Mesenchymal stem cell (in vitro differentiated cells and primary cell): ENCODE results near the gene MAP2K6.

ENCODE experiments used
- DNase-seq: peaks from one replicate; pipeline ENCODE4 v3.0.0-alpha.2; 2013
- H2AFZ ChIP-seq: one replicate; pipeline ENCODE4 v1.6.1; 2013; ENCODE audit warnings: low read depth, mild to moderate bottlenecking, control low read depth, inconsistent platforms, low read length, moderate library complexity
- H2AK5ac ChIP-seq: 2 replicates; pipeline ENCODE4 v1.6.1; 2013; ENCODE audit warnings: low read length, moderate library complexity, mild to moderate bottlenecking, inconsistent platforms; ENCODE audit not compliant: severe bottlenecking
- H2BK120ac ChIP-seq: one replicate; pipeline ENCODE4 v1.6.1; 2013; ENCODE audit warnings: low read depth, mild to moderate bottlenecking, inconsistent platforms, low read length, moderate library complexity
- H2BK12ac ChIP-seq, 2 experiments: one replicate each; pipeline ENCODE4 v1.6.1; 2013; ENCODE audit warnings: inconsistent platforms in 2 of 2, low read length in 2 of 2, mild to moderate bottlenecking in 2 of 2, moderate library complexity in 2 of 2, control low read depth in 1 of 2
- H2BK15ac ChIP-seq: one replicate; pipeline ENCODE4 v1.6.1; 2013; ENCODE audit warnings: mild to moderate bottlenecking, low read depth, inconsistent platforms; ENCODE audit not compliant: poor library complexity, severe bottlenecking
- H2BK5ac ChIP-seq: 2 replicates; pipeline ENCODE4 v1.6.1; 2013; ENCODE audit warnings: low read depth, mild to moderate bottlenecking, low read length, control low read depth, inconsistent platforms; ENCODE audit not compliant: poor library complexity, severe bottlenecking
- H3K14ac ChIP-seq, 2 experiments: one replicate each; pipeline ENCODE4 v1.6.1; 2013; ENCODE audit warnings: inconsistent platforms in 2 of 2, low read length in 2 of 2, control low read depth in 1 of 2, mild to moderate bottlenecking in 1 of 2, moderate library complexity in 1 of 2
- H3K18ac ChIP-seq, 2 experiments: one replicate each; pipeline ENCODE4 v1.6.1; 2013; ENCODE audit warnings: inconsistent platforms in 2 of 2, low read length in 2 of 2, control low read depth in 1 of 2, low read depth in 1 of 2, mild to moderate bottlenecking in 1 of 2
- H3K23ac ChIP-seq, 2 experiments: one replicate each; pipeline ENCODE4 v1.6.1; 2013; ENCODE audit warnings: inconsistent platforms in 2 of 2, low read length in 2 of 2, mild to moderate bottlenecking in 2 of 2, moderate library complexity in 2 of 2, control low read depth in 1 of 2
- H3K27ac ChIP-seq: 2 replicates; pipeline ENCODE4 v1.5.1; 2013; ENCODE audit warnings: mild to moderate bottlenecking, moderate library complexity, low read length, control low read depth, inconsistent platforms; ENCODE audit not compliant: poor library complexity, severe bottlenecking
- H3K27me3 ChIP-seq, 2 experiments: 2 replicates each; pipeline versions ENCODE4 v1.6.1 to v1.7.0; 2013; ENCODE audit warnings: low read length in 2 of 2, mild to moderate bottlenecking in 2 of 2, moderate library complexity in 2 of 2, control low read depth in 1 of 2, inconsistent platforms in 1 of 2; ENCODE audit not compliant: control insufficient read depth in 1 of 2, insufficient read depth in 1 of 2
- H3K36me3 ChIP-seq, 2 experiments: 2 replicates each; pipeline versions ENCODE4 v1.6.1 to v1.7.0; 2013; ENCODE audit warnings: low read length in 2 of 2, control low read depth in 1 of 2, inconsistent platforms in 1 of 2, low read depth in 1 of 2, mild to moderate bottlenecking in 1 of 2; ENCODE audit not compliant: insufficient read depth in 2 of 2, control insufficient read depth in 1 of 2
- H3K4ac ChIP-seq, 2 experiments: one replicate each; pipeline ENCODE4 v1.6.1; 2013; ENCODE audit warnings: inconsistent platforms in 2 of 2, low read length in 2 of 2, mild to moderate bottlenecking in 2 of 2, moderate library complexity in 2 of 2, control low read depth in 1 of 2, low read depth in 1 of 2
- H3K4me1 ChIP-seq: 2 replicates; pipeline ENCODE4 v1.6.1; 2013; ENCODE audit warnings: low read depth, low read length, control low read depth; ENCODE audit not compliant: control insufficient read depth, insufficient read depth
- H3K4me2 ChIP-seq: 2 replicates; pipeline ENCODE4 v1.6.1; 2013; ENCODE audit warnings: low read length, mild to moderate bottlenecking, inconsistent platforms; ENCODE audit not compliant: poor library complexity, severe bottlenecking
- H3K4me3 ChIP-seq, 2 experiments: 2 replicates each; pipeline versions ENCODE4 v1.5.1 to v1.7.0; 2013; ENCODE audit warnings: low read length in 2 of 2, mild to moderate bottlenecking in 2 of 2, control low read depth in 1 of 2, low read depth in 1 of 2; ENCODE audit not compliant: insufficient read depth in 1 of 2
- H3K79me1 ChIP-seq: replicated peaks from 2 replicates; pipeline ENCODE4 v1.6.1; 2013; ENCODE audit warnings: mild to moderate bottlenecking, control low read depth, low read length, inconsistent platforms; ENCODE audit not compliant: poor library complexity, severe bottlenecking
- H3K9ac ChIP-seq: 2 replicates; pipeline ENCODE4 v1.7.0; 2013; ENCODE audit warnings: mild to moderate bottlenecking, low read length, moderate library complexity
- H3K9me3 ChIP-seq: 2 replicates; pipeline ENCODE4 v1.7.0; 2013; ENCODE audit warnings: mild to moderate bottlenecking, low read length; ENCODE audit not compliant: control insufficient read depth
- H4K8ac ChIP-seq: one replicate; pipeline ENCODE4 v1.6.1; 2013; ENCODE audit warnings: inconsistent platforms, mild to moderate bottlenecking, low read length, moderate library complexity
- H4K91ac ChIP-seq: one replicate; pipeline ENCODE4 v1.6.1; 2013; ENCODE audit warnings: mild to moderate bottlenecking, low read length, inconsistent platforms
- WGBS: methylation state at CpG from one replicate; pipeline ENCODE4 v1.1.7; 2013; ENCODE audit warnings: mixed read lengths; 5-methylcytosine and 5-hydroxymethylcytosine counted together

The MAP2K6 gene

DNA sequence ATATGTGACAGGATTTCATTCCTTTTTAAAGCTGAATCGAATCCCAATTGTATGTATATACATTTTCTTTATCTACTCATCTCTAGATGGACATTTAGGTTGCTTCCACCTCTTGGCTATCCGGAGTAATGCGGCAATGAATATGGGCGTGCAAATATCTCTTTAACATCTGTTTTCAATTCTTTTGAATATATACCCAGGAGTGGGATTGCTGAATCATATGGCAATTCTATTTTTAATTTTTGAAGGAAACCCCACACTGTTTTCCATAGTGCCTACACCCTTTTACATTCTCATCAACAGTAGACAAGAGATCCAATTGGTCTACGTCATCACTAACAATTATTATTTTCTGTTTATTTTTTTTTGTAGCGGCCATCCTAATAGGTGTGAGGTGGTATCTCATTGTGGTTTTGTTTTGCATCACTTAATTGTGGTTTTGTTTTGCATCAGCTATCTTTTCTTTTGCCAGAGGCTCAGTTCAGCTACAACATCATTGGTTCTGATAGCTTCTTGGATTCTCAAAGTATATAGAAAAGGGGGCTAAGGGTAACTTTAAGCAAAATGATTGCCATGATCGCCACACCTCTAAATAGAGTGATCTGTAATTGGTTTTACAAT lies 25.6 kb upstream of the MAP2K6 start:
- H3K27me3 ChIP-seq: peaks cover 0 to 12% of the 10 kb centered on the region in 2 experiments
- H2BK5ac ChIP-seq: no peak overlapping the region
- no peak overlapping the region for H2BK120ac ChIP-seq
- 79% methylated on average over 3 of the region's 7 CpGs for WGBS
- no peak overlapping the region for H3K4ac ChIP-seq
- no peak overlapping the region for H3K4me2 ChIP-seq
- H3K27ac ChIP-seq: no peak overlapping the region
- H3K36me3 ChIP-seq: no peaks in the 10 kb centered on the region
- no peak overlapping the region for H4K8ac ChIP-seq
- H3K79me1 ChIP-seq: no peaks in the 10 kb centered on the region
- no peak overlapping the region for H3K14ac ChIP-seq
- no peak overlapping the region for H4K91ac ChIP-seq
- H3K4me1 ChIP-seq: no peaks in the 10 kb centered on the region
- H3K9me3 ChIP-seq: no peaks in the 10 kb centered on the region
- no peak overlapping the region for H2BK12ac ChIP-seq
- H2AK5ac ChIP-seq: no peak overlapping the region
- no peak overlapping the region for H2AFZ ChIP-seq
- no peak overlapping the region for H3K23ac ChIP-seq
- H2BK15ac ChIP-seq: no peak overlapping the region
- H3K9ac ChIP-seq: no peak overlapping the region
- H3K18ac ChIP-seq: no peak overlapping the region
- no peak overlapping the region for H3K4me3 ChIP-seq
- no peak for DNase-seq

DNA sequence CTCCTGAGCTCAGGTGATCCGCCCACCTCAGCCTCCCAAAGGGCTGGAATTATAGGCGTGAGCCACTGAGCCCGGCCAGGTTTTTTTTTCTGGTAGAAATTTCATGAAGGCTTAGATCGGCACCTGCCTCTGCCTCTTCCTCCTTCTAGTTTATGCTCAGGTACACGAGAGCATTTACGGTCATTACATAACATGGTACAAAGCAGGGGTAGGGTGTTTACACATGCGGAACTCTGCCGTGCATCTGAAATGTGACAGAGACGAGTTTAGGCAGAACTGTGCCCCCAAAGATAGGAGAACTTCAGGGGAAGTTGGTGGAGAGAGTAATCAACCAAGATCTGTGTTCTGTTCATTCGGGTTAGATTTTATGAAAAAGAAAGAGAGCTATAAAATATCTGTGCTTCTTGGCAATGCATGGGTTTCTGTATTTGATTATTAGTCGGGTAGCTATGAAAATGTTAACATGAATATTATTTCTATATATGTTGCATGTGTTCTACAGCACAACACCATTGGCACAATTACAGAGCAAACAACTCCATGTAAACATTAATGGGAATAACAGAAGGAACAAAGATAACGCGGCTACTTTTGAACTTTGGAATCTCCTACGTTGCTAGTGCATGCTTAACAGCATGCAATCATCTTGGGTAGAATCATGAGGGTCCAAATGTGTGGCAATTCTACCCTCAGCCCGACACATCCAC lies 23.5 kb upstream of the MAP2K6 start:
- Histone ChIP-seq H3K18ac (no peak overlapping the region), H3K27ac (no peak overlapping the region), H3K4ac (no peak overlapping the region), H2BK15ac (no peak overlapping the region), H2BK120ac (no peak overlapping the region), H2BK12ac (no peak overlapping the region), H3K27me3 (peaks cover 0 to 12% of the 10 kb centered on the region in 2 experiments), H3K23ac (no peak overlapping the region), H3K4me3 (no peak overlapping the region), H3K79me1 (no peaks in the 10 kb centered on the region), H2AFZ (no peak overlapping the region), H4K8ac (no peak overlapping the region), H4K91ac (no peak overlapping the region), H3K36me3 (no peaks in the 10 kb centered on the region), H3K9me3 (no peaks in the 10 kb centered on the region), H2AK5ac (no peak overlapping the region), H3K14ac (no peak overlapping the region), H2BK5ac (no peak overlapping the region), H3K9ac (no peak overlapping the region), H3K4me1 (no peaks in the 10 kb centered on the region), H3K4me2 (no peak overlapping the region)
- DNase-seq: no peak
- 90% methylated on average over 14 of the region's 15 CpGs for WGBS

DNA sequence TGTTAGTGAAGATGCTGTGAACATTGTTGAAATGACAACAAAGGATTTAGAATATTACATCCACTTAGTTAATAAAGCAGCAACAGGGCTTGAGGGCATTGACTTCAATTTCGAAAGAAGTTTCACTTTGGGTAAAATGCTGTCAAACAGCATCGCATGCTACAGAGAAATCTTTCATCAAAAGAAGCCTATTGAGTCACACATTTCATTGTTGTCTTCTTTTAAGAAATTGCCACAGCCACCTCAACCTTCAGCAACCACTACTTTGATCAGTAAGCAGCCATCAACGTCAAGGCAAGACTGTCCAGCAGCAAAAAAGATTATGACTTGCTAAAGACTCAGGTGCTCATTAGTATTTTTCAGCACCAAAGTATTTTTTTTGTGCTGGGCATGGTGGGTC lies 13.2 kb upstream of the MAP2K6 start:
- no peak overlapping the region for H3K23ac ChIP-seq
- H3K9me3 ChIP-seq: peaks cover 8% of the 10 kb centered on the region
- no peak overlapping the region for H2BK5ac ChIP-seq
- no peak overlapping the region for H2AFZ ChIP-seq
- no peak overlapping the region for H2AK5ac ChIP-seq
- no peak overlapping the region for H3K4me2 ChIP-seq
- H3K79me1 ChIP-seq: no peaks in the 10 kb centered on the region
- H3K18ac ChIP-seq: no peak overlapping the region
- no peak overlapping the region for H2BK15ac ChIP-seq
- H2BK120ac ChIP-seq: no peak overlapping the region
- H3K27ac ChIP-seq: no peak overlapping the region
- no peak overlapping the region for H4K8ac ChIP-seq
- H3K4ac ChIP-seq: no peak overlapping the region
- no peak overlapping the region for H3K9ac ChIP-seq
- WGBS: 63% methylated on average over 3 of the region's 3 CpGs
- no peak overlapping the region for H4K91ac ChIP-seq
- H3K14ac ChIP-seq: no peak overlapping the region
- no peak overlapping the region for H2BK12ac ChIP-seq
- no peaks in the 10 kb centered on the region for H3K36me3 ChIP-seq
- H3K4me3 ChIP-seq: no peak overlapping the region
- H3K27me3 ChIP-seq: no peaks in the 10 kb centered on the region
- no peak for DNase-seq
- H3K4me1 ChIP-seq: no peaks in the 10 kb centered on the region

DNA sequence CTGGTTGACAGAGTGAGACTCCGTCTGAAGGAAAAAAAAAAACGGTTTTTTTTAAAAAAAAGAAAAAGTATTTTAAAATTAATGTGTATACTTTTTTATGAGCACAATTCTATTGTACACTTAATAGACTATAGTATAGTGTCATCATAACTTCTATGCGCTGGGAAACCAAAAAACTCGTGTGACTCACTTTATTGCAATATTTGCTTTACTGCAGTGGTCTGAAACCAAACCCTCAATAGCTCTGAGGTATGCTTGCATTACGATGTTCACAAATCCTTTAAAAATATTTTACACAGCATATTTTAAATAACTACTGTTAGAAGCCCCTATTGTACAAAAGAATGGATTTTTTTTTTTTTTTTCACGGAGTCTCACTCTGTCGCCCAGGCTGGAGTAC lies 12.4 kb upstream of the MAP2K6 start:
- 90% methylated on average over 5 of the region's 7 CpGs for WGBS
- H4K91ac ChIP-seq: no peak overlapping the region
- H3K4ac ChIP-seq: no peak overlapping the region
- no peak overlapping the region for H3K27ac ChIP-seq
- no peak overlapping the region for H3K18ac ChIP-seq
- H2BK12ac ChIP-seq: no peak overlapping the region
- no peak overlapping the region for H2AFZ ChIP-seq
- H3K23ac ChIP-seq: no peak overlapping the region
- no peaks in the 10 kb centered on the region for H3K79me1 ChIP-seq
- peaks cover 8% of the 10 kb centered on the region for H3K9me3 ChIP-seq
- H2AK5ac ChIP-seq: no peak overlapping the region
- H3K4me3 ChIP-seq: no peak overlapping the region
- H2BK120ac ChIP-seq: no peak overlapping the region
- H3K27me3 ChIP-seq: no peaks in the 10 kb centered on the region
- H3K9ac ChIP-seq: no peak overlapping the region
- H3K4me2 ChIP-seq: no peak overlapping the region
- no peak overlapping the region for H3K14ac ChIP-seq
- no peak for DNase-seq
- H3K4me1 ChIP-seq: no peaks in the 10 kb centered on the region
- no peak overlapping the region for H4K8ac ChIP-seq
- no peaks in the 10 kb centered on the region for H3K36me3 ChIP-seq
- H2BK15ac ChIP-seq: no peak overlapping the region
- H2BK5ac ChIP-seq: no peak overlapping the region
